K562 (cell line): Measurements from ENCODE around the gene SEC22C. TPM values are rescaled to one million over a fixed set of nuclear protein-coding genes. Genes with fewer than 3 reads are reported as not detected.
A peak's percentile ranks its signal among the peaks of the same experiment; 100 is the strongest.

ENCODE experiments used
- ATAC-seq: fragments of 200-7000 bp; cut with Tn5 transposase; 3 replicates; pipeline ENCODE4 v1.9.1; 2020; ENCODE audit warnings: moderate library complexity
- BruUV-seq: library from RNA; stranded (reverse); fragments of 400-500 nt; replicated peaks from 2 replicates; lab custom pipeline; 2021; lab: Mats Ljungman, UMichigan
- CTCF ChIA-PET: fragments of 300-600 bp; formaldehyde crosslinking; extraction: SDS; loops from one replicate; lab custom pipeline; 2021; ENCODE audit warnings: low intra/inter-chr PET ratio; lab: Yijun Ruan, JAX
- POLR2A ChIA-PET: fragments of 300-600, 350-650 bp; sonication (Branson Sonifier 250); formaldehyde crosslinking; extraction: SDS; loops from one replicate; lab custom pipeline; 2021; ENCODE audit warnings: antibody characterized with exemption, inconsistent platforms; lab: Yijun Ruan, JAX
- DNase-seq, 4 experiments: peaks; one replicate each; pipeline versions ENCODE4 v3.0.0 to v3.0.0-alpha.2; 2011 to 2018; ENCODE audit warnings: low spot score in 3 of 4, mixed read lengths in 3 of 4; ENCODE audit errors: extremely low read depth in 1 of 4
- FAIRE-seq: peaks from 2 replicates; lab custom pipeline; 2011; peaks lifted over from hg19 to GRCh38; lab: Jason Lieb, UNC
- H2AFZ ChIP-seq: 2 replicates; pipeline ENCODE4 v1.6.0; 2011; ENCODE audit warnings: low read depth, low read length, control low read depth, inconsistent platforms
- H3K27ac ChIP-seq: fragments of 200-600 bp; 3 replicates; pipeline ENCODE4 v1.8.0; 2011; ENCODE audit warnings: low read depth, mild to moderate bottlenecking, control low read depth, inconsistent platforms, low read length, moderate library complexity, mixed read lengths; ENCODE audit errors: extremely low read depth
- H3K27me3 ChIP-seq, 2 experiments: fragments of 300-600 bp in 1 of 2; 2 replicates in 1 of 2; 3 replicates in 1 of 2; pipeline versions ENCODE4 v1.6.0 to v1.8.0; 2011; ENCODE audit warnings: inconsistent platforms in 2 of 2, low read length in 2 of 2, mild to moderate bottlenecking in 1 of 2, mixed read lengths in 1 of 2, moderate library complexity in 1 of 2; ENCODE audit not compliant: control insufficient read depth in 2 of 2, insufficient read depth in 2 of 2
- H3K36me3 ChIP-seq: fragments of 300-600 bp; 3 replicates; pipeline ENCODE4 v1.8.0; 2011; ENCODE audit warnings: mild to moderate bottlenecking, low read length, inconsistent platforms; ENCODE audit not compliant: control insufficient read depth, insufficient read depth
- H3K4me1 ChIP-seq, 2 experiments: fragments of 200-600 bp in 1 of 2; replicated peaks in 1 of 2; 2 replicates in 1 of 2; 3 replicates in 1 of 2; pipeline versions ENCODE4 v1.5.1 to v1.8.0; 2011; ENCODE audit warnings: inconsistent platforms in 2 of 2, low read length in 2 of 2, mild to moderate bottlenecking in 1 of 2, mixed read lengths in 1 of 2, moderate library complexity in 1 of 2; ENCODE audit not compliant: control insufficient read depth in 2 of 2, insufficient read depth in 2 of 2
- H3K4me2 ChIP-seq: 2 replicates; pipeline ENCODE4 v1.6.1; 2011; ENCODE audit warnings: low read length, control low read depth, inconsistent platforms, mixed read lengths; ENCODE audit not compliant: insufficient read depth
- H3K4me3 ChIP-seq: fragments of 200-600 bp; sonication (generic), shearing (Covaris generic); 2 replicates; pipeline ENCODE4 v1.5.1; 2016; ENCODE audit warnings: control low read depth, inconsistent platforms
- H3K79me2 ChIP-seq: fragments of 200-600 bp; 3 replicates; pipeline ENCODE4 v1.8.0; 2011; ENCODE audit warnings: low read length, inconsistent platforms; ENCODE audit not compliant: control insufficient read depth, insufficient read depth
- H3K9ac ChIP-seq, 2 experiments: 2 replicates each; pipeline versions ENCODE4 v1.6.0 to v1.6.1; 2011; ENCODE audit warnings: low read depth in 2 of 2, low read length in 2 of 2, control low read depth in 1 of 2, inconsistent platforms in 1 of 2, mild to moderate bottlenecking in 1 of 2, mixed read lengths in 1 of 2; ENCODE audit not compliant: insufficient read depth in 1 of 2
- H3K9me1 ChIP-seq: one replicate; pipeline ENCODE4 v1.6.0; 2011; ENCODE audit warnings: inconsistent platforms, mild to moderate bottlenecking, low read length, moderate library complexity; ENCODE audit not compliant: control insufficient read depth, insufficient read depth
- H3K9me3 ChIP-seq: replicated peaks from 2 replicates; pipeline ENCODE4 v1.5.1; 2011; ENCODE audit warnings: low read depth, low read length, inconsistent platforms; ENCODE audit not compliant: control insufficient read depth, insufficient read depth
- H4K20me1 ChIP-seq: replicated peaks from 2 replicates; pipeline ENCODE4 v1.6.1; 2011; ENCODE audit warnings: low read length, inconsistent platforms, mixed read lengths; ENCODE audit not compliant: control insufficient read depth, insufficient read depth
- ADNP ChIP-seq: fragments of 200-800 bp; sonication (Bioruptor generic); IDR thresholded peaks from 2 replicates; pipeline ENCODE4 v1.6.1; 2016; ENCODE audit warnings: missing genetic modification characterization, missing compliant biosample characterization
- BRD4 ChIP-seq: fragments of 200-600 bp; sonication (generic); IDR thresholded peaks from 2 replicates; pipeline ENCODE4 v1.6.1; 2017; ENCODE audit warnings: inconsistent platforms
- BRF1 ChIP-seq: IDR thresholded peaks from 3 replicates; pipeline ENCODE4 v1.6.1; 2011; ENCODE audit warnings: borderline replicate concordance, mild to moderate bottlenecking; ENCODE audit not compliant: insufficient read length; ENCODE audit errors: extremely low read depth
- EP400 ChIP-seq: fragments of 450-650 bp; IDR thresholded peaks from 2 replicates; pipeline ENCODE4 v1.6.1; 2017; ENCODE audit warnings: antibody characterized with exemption, mild to moderate bottlenecking, moderate library complexity
- LCOR ChIP-seq: sonication (generic); formaldehyde crosslinking; IDR thresholded peaks from 2 replicates; pipeline ENCODE4 v1.8.0; 2022; ENCODE audit warnings: mild to moderate bottlenecking, missing genetic modification reagents
- MCM2 ChIP-seq: fragments of 450-650 bp; IDR thresholded peaks from 2 replicates; pipeline ENCODE4 v1.6.1; 2017; ENCODE audit warnings: low read depth, mild to moderate bottlenecking
- NFYB ChIP-seq: IDR thresholded peaks from 2 replicates; pipeline ENCODE4 v1.6.1; 2011; ENCODE audit warnings: mild to moderate bottlenecking, moderate library complexity; ENCODE audit not compliant: insufficient read length; ENCODE audit errors: extremely low read depth
- NR2F6 ChIP-seq: fragments of 450-650 bp; formaldehyde crosslinking; IDR thresholded peaks from 2 replicates; pipeline ENCODE4 v1.4.0; 2020; ENCODE audit warnings: mild to moderate bottlenecking
- PPARD ChIP-seq: fragments of 250-450 bp; sonication (Bioruptor Pico); IDR thresholded peaks from 2 replicates; pipeline ENCODE4 v1.8.0; 2022; ENCODE audit warnings: inconsistent platforms, mild to moderate bottlenecking, moderate library complexity
- SREBF1 ChIP-seq: fragments of 150-350 bp; IDR thresholded peaks from 2 replicates; pipeline ENCODE4 v1.6.1; 2014; ENCODE audit warnings: antibody characterized with exemption, low read depth, low read length, borderline replicate concordance
- TGIF2 ChIP-seq: sonication (generic); formaldehyde crosslinking; IDR thresholded peaks from 2 replicates; pipeline ENCODE4 v1.8.1; 2022; ENCODE audit warnings: mild to moderate bottlenecking, missing genetic modification reagents, moderate library complexity
- XRCC5 ChIP-seq: fragments of 200-400 bp; formaldehyde crosslinking; IDR thresholded peaks from 2 replicates; pipeline ENCODE4 v1.6.1; 2017; ENCODE audit warnings: low read depth, mild to moderate bottlenecking, low read length
- ZKSCAN1 ChIP-seq: fragments of 150-350 bp; IDR thresholded peaks from 2 replicates; pipeline ENCODE4 v1.6.1; 2016; ENCODE audit warnings: low read depth, low read length
- WGBS: fragments of 100-300 bp; shearing (Covaris generic); methylation state at CpG from one replicate; pipeline ENCODE4 v1.1.6; 2016; ENCODE audit warnings: low coverage, mixed read lengths; ENCODE audit not compliant: insufficient coverage; ENCODE audit errors: missing lambda C conversion rate; 5-methylcytosine and 5-hydroxymethylcytosine counted together
- in situ Hi-C: fragments of 300-500 bp; cut with MboI; formaldehyde crosslinking; loops from 4 replicates; pipeline ENCODE4 v1.15.0; 2018; ENCODE audit warnings: inconsistent platforms, mixed read lengths
- intact Hi-C: fragments of 100-400 bp; cut with micrococcal nuclease; formaldehyde crosslinking; loops from 2 replicates; pipeline ENCODE4 v1.14.2; 2022
- polyA plus RNA-seq, 8 experiments: library from polyadenylated mRNA; depleted of rRNA in 4 of 8; stranded (reverse) in 5 of 8; unstranded in 3 of 8; fragments of >200 nt; fragmentation: Nextera tagmentation in 2 of 8; fragmentation: Illumina TruSeq in 1 of 8; extraction: Ambion mirVana in 2 of 8; extraction: Trizol in 1 of 8; gene quantifications; 2 replicates each; pipeline versions ENCODE4 v1.2.1 to v1.2.3, GENCODE V29; 2011 to 2014; ENCODE audit warnings: inconsistent platforms in 1 of 8, missing spikeins in 1 of 8
- total RNA-seq, 7 experiments: library from RNA; depleted of rRNA in 6 of 7; stranded (reverse); fragments of >200 nt in 6 of 7; fragmentation: Illumina TruSeq in 2 of 7; extraction: Trizol in 2 of 7; gene quantifications; 2 replicates each; pipeline versions ENCODE4 v1.2.1 to v1.2.3, GENCODE V29; 2011 to 2021; ENCODE audit warnings: low replicate concordance in 1 of 7
- TF ChIP-seq, protein P1 (sequence below): fragments of 250-450 bp; sonication (Bioruptor Pico); IDR thresholded peaks from 2 replicates; pipeline ENCODE4 v1.5.0; 2022; ENCODE audit warnings: mild to moderate bottlenecking
- TF ChIP-seq, protein P2 (sequence below), 3 experiments: fragments of 200-800 bp in 1 of 3; fragments of 250-450 bp in 1 of 3; fragments of 450-650 bp in 1 of 3; sonication (Bioruptor Pico) in 1 of 3; sonication (Bioruptor generic) in 1 of 3; formaldehyde crosslinking in 1 of 3; IDR thresholded peaks; 2 replicates each; pipeline versions ENCODE4 v1.6.1 to v1.8.0; 2016 to 2022; ENCODE audit warnings: mild to moderate bottlenecking in 2 of 3, missing genetic modification characterization in 2 of 3, missing compliant biosample characterization in 1 of 3, moderate library complexity in 1 of 3

SEC22C gene
- total and polyA plus RNA-seq, 9 of the 15 experiments (the other 6 are each of a cell fraction or from before 2014, with no cell fraction given): 35.6 to 68.4 (median 50.7) TPM

DNA sequence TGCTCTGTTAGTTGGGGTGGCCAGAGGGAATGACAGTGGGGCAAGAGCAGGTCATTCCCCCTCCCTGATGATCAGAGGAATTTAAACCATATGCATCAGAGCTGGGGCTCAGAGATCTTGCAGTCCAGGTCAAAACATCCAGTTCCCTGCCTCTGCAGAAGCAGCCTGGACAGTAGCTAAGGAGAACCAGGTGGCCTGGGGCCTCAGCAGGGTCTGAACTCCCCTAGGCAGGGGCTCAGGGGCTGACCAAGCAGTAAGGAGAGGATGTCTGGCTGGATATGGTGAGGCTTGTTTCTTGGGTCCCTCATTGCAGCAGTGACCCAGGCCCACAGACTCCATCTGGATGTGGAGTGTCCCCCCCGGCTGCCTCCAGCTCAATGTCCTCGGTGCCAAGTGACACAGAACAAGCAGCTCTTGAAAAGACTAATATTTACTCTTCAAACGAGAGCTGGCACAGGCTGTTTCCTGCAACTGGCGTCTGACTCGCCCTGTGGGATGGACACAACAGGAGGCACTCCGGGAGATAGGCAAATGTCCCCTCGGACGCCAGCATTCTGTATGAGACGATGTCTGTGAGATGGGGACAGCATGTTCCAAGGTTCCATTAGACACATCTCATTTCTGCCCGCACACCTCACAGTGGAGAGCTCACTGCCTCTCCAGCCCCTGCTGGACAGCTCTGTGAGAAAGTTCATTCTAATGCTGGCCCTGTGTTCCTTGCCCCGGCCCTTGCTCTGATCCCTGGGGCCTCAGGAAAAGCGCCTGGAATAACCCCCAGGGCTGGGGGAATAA, 37.1 kb downstream of the SEC22C start:
- H3K36me3 ChIP-seq: peaks cover 15% of the 10 kb centered on the region; the same call in 1 of the 3 replicates
- POLR2A ChIA-PET: interaction anchor here (1.0 kb wide), 1 partner anchor 315 kb away, joined by 3 read pairs; no protein-coding TSS in a partner anchor
- in situ Hi-C loops: no loop called here

More for the DNA sequence above, 37.1 kb downstream of the SEC22C start:
- DNase-seq: no peak
- H3K4me2 ChIP-seq: no peak overlapping the region
- TF ChIP-seq BRD4 (no peak), TGIF2 (CRISPR knock-in tag) (no peak), ZKSCAN1 (no peak), PPARD (CRISPR knock-in tag) (no peak), MCM2 (no peak), BRF1 (no peak), ADNP (tag) (no peak), EP400 (no peak), NFYB (no peak), LCOR (no peak), SREBF1 (no peak), XRCC5 (no peak), NR2F6 (CRISPR knock-in tag) (no peak)
- TF ChIP-seq, protein P1, sequence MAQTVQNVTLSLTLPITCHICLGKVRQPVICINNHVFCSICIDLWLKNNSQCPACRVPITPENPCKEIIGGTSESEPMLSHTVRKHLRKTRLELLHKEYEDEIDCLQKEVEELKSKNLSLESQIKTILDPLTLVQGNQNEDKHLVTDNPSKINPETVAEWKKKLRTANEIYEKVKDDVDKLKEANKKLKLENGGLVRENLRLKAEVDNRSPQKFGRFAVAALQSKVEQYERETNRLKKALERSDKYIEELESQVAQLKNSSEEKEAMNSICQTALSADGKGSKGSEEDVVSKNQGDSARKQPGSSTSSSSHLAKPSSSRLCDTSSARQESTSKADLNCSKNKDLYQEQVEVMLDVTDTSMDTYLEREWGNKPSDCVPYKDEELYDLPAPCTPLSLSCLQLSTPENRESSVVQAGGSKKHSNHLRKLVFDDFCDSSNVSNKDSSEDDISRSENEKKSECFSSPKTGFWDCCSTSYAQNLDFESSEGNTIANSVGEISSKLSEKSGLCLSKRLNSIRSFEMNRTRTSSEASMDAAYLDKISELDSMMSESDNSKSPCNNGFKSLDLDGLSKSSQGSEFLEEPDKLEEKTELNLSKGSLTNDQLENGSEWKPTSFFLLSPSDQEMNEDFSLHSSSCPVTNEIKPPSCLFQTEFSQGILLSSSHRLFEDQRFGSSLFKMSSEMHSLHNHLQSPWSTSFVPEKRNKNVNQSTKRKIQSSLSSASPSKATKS (CRISPR knock-in tag): no peak
- TF ChIP-seq, protein P2, sequence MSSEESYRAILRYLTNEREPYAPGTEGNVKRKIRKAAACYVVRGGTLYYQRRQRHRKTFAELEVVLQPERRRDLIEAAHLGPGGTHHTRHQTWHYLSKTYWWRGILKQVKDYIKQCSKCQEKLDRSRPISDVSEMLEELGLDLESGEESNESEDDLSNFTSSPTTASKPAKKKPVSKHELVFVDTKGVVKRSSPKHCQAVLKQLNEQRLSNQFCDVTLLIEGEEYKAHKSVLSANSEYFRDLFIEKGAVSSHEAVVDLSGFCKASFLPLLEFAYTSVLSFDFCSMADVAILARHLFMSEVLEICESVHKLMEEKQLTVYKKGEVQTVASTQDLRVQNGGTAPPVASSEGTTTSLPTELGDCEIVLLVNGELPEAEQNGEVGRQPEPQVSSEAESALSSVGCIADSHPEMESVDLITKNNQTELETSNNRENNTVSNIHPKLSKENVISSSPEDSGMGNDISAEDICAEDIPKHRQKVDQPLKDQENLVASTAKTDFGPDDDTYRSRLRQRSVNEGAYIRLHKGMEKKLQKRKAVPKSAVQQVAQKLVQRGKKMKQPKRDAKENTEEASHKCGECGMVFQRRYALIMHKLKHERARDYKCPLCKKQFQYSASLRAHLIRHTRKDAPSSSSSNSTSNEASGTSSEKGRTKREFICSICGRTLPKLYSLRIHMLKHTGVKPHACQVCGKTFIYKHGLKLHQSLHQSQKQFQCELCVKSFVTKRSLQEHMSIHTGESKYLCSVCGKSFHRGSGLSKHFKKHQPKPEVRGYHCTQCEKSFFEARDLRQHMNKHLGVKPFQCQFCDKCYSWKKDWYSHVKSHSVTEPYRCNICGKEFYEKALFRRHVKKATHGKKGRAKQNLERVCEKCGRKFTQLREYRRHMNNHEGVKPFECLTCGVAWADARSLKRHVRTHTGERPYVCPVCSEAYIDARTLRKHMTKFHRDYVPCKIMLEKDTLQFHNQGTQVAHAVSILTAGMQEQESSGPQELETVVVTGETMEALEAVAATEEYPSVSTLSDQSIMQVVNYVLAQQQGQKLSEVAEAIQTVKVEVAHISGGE (CRISPR knock-in tag; IDR thresholded peaks at IDR 0.05): no peak
- TF ChIP-seq, all 486 proteins: peak for 0
- Histone ChIP-seq H4K20me1 (peaks cover 20% of the 10 kb centered on the region), H3K27me3 (peaks cover 0 to 12% of the 10 kb centered on the region in 2 experiments; a peak in 2 of 5 replicates), H2AFZ (no peak overlapping the region), H3K9me1 (no peaks in the 10 kb centered on the region), H3K79me2 (no peaks in the 10 kb centered on the region), H3K27ac (no peak overlapping the region), H3K4me1 (no peaks in the 10 kb centered on the region; a peak in 1 of 5 replicates), H3K9ac (no peak overlapping the region), H3K4me3 (no peak overlapping the region), H3K9me3 (no peaks in the 10 kb centered on the region)
- BruUV-seq: no TSS peak
- intact Hi-C loops: loop anchor here (5.0 kb wide), 2 partner anchors 312 to 652 kb away; no protein-coding TSS in a partner anchor
- peak; percentile 24; the same call in 1 of the 3 replicates for ATAC-seq
- CTCF ChIA-PET: no interaction called here
- 8% methylated on average over 12 of the region's 12 CpGs for WGBS
- no peak for FAIRE-seq
